Measurements from ENCODE around the gene CCDC60.

CCDC60 gene

DNA sequence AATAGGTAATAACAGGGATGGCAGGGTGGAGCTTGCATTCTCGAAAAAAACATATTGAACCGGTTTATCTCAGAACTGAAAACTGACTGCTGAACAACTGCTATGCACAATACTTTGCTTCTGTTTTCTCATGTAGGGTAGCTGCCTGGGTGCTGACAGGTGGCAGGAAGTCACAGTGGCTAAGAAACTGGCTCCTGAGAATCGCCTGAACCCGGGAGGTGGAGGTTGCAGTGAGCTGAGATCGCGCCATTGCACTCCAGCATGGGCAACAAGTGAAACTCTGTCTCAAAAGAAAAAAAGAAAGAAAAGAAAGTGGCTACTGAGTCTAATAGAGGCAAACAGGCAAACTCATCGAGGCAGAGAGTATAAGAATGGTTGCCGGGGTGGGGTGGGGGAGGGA, 113.1 kb downstream of the CCDC60 start:
- no peak for DNase-seq

DNA sequence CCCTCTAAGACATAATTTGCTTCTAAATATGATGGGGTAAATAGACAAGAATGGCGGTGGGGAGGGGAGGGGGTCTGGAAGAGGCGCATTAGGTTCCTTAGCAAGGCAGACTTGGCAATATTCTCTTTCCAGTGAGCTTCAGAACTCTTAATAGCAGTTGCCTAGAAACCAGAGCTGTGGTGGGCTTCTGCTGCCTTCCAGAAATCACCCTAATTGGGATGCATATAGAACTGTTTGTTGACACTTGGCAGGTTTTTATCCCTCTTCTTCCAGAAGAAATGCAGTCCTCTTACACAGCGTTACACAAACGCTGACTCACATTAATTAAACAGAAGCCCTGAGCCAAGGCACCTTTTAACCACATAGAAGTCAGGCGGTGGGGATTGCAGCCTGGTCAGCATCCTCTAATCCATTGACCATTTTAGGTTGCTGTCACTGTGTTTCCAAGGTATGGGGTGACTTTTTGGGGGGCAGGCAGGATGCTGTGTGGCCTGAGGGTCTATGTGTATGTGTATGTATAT, 114.1 kb downstream of the CCDC60 start:
- DNase-seq = no peak

DNA sequence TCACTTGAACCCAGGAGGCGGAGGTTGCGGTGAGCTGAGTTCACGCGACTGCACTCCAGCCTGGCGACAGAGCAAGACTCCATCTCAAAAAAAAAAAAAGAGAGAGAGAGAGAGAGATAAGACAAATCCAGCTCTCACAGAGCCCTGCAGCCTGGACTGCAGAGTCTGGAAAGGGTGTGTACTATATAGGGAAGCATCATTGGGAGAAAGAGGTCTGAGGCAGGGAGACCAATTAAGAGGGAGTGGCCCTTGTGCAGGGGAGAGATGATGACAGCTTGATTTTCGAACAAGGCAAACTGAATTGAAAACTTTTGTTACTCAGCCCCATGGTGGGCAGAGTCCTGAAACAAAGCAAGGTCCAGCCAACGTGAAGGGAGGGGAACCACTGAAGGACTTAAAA, 116.2 kb downstream of the CCDC60 start:
- DNase-seq = no peak

DNA sequence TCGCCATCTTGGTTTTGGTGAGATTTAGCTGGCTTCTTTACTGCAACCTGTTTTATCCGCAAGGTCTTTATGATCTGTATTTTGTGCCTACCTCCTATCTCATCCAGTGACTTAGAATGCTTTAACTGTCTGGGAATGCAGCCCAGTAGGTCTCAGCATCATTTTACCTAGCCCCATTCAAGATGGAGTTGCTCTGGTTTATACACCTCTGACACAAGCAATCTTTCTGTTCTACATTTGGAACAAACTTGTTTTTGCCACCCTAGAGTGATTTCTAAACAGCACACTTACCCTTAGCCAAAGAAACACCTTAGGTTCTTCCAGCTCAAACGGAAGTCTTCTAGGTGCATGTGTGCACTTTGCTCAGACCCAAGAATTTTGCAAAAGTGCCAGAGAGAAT, 122.3 kb downstream of the CCDC60 start:
- no peak for DNase-seq

DNA sequence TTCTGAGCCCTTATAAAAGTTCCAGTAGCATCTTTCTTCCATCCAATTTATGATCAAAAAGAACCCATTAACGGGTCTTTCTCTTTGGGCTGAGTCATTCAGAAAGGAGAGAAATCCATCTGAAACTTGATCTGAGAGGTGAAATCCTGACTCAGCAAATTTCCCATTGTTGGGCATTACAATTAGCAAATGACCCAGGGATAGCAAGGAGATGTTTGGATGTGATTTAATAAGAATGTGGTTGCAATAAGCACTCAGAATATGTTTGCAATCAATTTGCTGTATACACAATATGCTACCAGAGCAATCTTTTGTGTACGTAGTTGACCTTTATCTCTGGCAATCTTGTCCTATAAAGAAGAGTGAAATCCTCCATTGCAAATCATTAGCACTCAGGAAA, 122.7 kb downstream of the CCDC60 start:
- DNase-seq = no peak

DNA sequence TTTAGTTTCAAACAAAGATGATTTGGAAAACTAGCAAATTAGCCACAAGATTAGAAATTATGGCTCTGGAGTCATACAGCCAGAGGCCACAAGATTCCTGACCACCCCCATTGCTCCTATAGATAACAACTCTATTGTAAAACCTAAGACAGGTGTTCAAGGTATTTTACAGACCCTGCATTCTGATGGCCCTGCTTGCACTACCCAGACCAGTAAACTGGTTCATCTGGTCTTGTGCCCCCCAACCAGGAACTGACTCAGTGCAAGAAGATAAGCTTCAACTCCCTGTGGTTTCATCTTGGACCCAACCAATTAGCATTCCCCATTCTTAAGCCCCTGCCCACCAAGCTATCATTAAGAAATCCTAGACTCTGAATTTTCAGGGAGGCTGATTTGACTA, 125.0 kb downstream of the CCDC60 start:
- no peak for DNase-seq

DNA sequence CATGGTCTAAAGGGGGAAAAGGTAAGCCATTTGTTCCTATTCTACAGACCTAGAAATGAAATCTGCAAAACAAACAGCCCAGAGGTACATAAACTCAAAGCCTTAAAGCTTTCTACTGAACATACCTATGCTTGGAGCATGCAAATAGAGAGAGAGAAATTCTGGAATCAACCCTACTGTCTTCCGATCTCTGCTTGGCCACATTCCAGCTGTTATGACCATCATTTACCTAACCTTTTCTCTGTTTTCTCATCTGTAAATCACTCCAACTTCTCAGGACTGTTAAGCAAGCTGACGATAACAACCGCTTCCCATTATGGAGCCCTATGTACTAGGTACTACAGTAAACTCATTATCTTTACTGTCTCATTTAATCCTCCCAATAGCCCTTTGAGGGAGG, 126.3 kb downstream of the CCDC60 start:
- DNase-seq = no peak

DNA sequence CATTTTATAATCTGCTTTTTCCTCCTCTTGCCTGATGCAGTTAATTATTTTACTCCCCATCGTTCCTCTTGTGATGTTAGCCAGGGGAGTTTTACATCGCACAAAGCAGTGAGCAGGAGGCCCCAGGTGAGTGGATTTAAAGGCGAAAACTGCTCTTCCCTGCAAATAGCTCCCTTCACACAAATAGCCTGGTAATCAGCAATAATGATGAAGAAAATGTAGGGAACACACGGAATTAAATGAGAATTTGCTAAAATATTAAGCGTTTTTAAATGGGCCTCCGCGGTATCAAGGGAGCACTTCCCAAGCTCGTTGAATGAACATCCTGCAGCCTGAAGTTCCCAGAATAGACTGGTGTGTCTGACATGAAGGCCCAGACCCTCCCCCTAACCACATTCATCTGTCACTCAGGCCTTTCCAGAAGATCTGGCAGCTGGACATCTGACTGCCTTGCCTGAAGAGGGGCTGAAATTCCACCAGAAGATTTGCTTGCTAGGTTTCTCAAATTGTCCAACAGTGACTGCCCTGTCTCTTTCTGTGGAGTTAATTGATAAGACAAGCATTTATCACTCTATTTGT, 127.2 kb downstream of the CCDC60 start:
- DNase-seq = no peak

DNA sequence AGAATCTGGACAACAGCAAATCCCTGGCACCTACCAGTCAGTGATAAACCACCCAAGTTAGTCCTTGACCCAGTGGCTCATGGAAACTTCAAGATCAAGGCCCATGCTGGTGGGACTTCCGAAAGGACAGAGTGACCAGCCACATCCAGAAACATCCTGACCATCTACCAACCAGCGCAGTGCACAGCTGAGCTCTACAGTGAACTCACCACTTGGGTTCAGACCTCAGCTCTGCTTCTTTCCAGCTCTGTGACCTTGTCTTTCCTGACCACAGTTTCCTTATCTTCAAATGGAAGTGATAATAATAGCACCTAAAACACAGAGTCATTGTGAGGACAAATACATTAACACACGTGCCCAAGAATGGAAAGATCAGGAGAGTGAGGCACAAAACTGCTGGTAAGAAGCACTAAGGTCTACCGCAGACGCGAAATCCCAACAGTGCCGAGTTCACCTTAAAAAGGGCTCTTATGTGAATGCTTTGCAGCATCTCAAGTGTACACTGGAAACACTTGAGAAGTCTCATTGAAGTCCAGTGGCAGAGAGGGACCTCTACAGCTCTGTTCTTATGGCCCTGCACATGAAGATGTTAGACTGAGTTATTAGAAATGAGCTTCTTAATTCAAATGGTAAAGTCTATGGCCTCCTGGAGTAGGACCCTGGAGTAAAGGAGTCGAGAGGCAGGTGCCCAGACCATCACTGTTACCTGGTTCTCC, 128.8 kb downstream of the CCDC60 start:
- DNase-seq = no peak

DNA sequence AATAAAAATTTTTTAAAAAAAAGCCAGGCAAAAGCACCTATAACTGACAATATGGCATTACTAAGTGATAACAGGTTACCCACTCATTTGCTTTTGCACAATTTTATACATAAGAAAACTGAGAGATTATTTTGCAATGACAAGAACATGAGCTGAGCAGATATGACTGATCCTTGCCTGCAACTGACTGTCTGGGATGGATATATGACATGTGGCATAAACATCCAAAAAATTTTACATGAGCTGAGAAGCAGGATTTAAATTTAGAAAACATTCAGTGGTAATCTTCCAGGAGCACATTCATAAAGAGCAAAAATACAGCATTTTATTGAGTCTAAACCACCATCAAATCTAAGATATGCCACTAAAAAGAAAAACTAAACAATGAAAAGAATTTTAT, 133.8 kb downstream of the CCDC60 start:
- no peak for DNase-seq

DNA sequence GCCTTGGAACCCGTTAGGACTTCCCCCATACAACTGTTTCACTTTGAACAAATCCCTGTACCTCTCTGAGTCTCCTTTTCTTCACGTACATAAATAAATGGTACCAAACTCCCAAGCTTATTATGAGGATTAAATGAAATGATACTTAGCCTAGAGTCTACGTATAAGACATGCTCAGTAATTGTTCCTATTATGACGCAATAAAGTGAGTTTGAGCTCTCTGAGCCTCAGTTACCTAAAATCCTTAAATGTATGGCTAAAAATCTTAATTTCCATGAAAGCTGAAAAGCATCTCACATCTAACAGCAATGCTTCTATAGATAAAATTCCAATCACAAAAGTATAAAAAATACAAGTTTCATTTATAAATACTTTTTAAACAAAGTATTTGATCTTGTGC, 141.1 kb downstream of the CCDC60 start:
- no peak for DNase-seq

DNA sequence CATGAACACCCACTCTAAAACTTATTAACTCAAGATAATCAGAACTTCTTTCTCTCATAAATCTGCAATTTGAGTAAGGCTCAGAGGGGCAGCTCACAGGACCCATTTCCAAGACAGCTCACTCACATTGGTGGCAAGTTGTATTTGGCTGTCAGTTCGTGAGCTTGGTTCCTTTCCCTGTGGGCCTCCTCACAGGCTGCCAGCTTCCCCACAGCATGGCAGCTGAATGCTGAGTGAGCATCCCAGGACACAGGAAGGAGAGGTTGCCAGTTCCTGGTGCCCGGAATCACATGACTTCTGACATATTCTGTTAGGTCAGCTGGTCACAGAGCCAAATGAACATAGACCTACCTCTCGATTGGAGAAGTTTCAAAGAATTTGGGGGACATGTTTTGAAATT, 142.4 kb downstream of the CCDC60 start:
- no peak for DNase-seq

DNA sequence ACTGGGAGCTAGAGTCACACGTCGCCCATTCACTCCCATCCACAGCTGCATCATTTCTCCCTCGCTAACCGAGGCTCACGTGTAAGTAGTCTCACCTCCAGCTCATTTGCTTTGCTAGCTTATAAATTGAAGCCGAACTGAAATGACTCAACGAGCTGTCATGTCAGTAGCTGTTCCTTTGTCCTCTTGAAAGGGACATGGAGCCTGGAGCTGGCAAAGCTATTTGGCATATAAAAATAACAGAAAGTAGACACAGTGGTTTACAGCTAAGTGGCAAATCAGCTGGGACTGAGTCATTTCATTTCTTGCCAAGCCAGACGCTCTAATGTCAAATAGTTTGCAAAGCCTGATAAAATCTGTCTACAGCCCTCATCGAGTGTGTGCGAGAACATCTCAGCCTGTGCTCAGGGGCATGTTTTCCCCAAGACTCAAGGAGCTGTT, 144.6 kb downstream of the CCDC60 start:
- no peak for DNase-seq

DNA sequence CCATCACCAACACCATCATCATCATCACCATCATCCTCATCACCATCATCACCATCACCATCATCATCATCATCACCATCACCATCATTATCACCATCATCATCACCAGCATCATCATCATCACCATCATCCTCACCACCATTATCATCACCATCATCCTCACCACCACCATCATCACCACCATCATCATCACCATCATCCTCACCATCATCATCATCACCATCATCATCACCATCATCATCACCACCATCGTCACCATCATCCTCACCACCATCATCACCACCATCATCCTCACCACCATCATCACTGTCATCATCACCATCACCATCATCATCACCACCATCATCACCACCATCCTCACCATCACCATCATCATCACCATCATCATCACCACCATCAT, 146.0 kb downstream of the CCDC60 start:
- no peak for DNase-seq

DNA sequence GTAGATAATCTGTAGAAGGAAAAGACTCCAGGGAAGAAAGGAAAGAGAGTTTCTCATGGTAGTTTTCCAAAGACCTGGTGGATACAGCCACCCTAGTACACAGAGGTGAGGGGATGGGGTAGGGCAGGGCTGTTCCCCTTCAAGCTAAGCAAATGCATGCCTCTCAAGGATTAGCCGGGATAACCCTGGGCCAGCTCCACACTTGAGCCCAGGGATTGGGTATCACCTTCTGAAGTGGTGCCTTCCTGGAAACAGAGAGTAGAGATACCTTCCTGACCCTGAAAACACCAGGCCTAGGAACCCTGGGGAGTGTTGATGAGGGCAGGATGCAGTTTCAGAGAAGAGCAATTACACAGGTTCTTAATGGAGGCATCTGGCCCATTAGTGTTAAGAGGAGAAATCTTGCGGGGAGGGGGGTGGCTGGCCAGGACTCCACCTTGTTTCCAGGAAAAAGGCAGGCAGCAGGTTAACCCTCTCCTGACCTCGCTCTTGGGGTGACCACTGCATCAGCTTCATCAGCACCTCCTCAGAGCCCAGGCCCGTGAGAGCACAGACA, 152.1 kb downstream of the CCDC60 start:
- no peak for DNase-seq

DNA sequence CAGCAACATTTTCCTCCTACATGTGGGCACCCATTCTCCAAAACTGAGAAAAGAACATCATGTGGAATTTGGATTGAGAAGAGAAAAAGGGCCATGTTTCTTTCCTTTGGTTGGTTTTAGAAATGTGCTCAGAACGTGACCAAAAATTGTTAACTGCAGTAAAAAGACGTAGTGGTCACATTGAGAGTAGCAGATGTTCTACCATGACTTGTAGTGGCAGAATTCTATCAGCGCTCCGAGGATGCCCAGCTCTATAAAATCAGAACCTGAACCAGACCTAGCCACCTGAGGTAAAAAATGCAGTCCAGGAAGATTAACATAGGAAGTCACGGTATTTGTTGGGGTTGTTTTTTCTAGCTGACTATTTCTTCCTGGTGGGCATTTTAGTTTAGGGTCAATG, 157.3 kb downstream of the CCDC60 start:
- DNase-seq = no peak

DNA sequence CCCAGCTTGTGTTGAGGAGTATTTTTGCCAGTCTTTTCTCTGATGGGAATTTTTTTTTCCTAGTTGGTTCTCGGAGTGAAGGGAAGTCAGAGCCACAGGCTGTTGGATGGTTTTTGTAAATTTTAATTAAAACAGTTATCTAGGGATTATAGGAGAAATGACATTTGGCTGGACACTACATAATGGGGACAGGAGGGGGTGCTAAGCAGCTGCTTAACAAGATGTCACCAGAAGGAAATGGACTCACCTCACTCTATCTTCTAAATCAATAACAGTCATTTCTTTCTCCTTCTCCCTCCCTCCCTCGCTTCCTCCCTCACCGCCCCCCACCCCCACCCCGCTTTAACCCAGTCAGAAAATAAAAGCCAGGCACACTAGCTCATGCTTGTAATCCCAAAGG, 165.7 kb downstream of the CCDC60 start:
- no peak for DNase-seq

DNA sequence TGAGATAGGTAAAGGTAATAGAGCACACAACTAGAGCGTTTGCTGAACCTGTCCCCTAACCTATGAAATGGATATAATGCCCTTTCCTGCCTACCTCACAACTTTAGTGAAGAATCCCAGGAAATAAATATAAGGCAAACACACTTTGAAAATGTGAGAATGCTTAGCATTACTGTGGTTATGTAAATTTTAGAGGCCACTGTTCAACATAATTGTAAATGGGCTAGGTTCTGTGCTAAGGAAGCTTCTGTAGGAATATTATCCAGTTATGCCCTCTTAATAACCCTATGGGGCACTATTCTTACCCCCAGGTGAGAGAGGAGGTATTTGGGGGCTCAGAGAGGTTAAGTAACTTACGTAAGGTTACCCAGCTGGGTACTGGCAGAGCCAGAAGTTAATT, 166.5 kb downstream of the CCDC60 start:
- no peak for DNase-seq

DNA sequence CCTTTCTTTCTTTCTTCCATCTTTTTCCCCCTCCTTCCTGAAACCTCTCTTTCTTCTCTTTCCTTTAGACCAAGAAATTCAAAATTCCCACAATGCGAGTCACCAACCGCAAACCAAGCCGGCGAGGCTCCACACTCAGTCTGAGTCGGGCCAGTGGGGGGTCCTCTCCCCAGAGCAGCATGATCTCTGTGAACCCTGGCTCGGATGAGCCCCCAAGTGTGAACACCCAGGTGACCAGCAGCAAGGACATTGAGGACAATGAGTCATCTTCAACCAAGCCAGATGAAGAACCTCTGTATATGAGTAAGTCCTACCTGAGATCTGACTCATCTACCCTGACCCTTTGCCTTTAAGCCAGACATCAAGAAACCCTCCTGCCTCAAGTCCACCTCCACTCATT, 170.5 kb downstream of the CCDC60 start:
- no peak for DNase-seq

DNA sequence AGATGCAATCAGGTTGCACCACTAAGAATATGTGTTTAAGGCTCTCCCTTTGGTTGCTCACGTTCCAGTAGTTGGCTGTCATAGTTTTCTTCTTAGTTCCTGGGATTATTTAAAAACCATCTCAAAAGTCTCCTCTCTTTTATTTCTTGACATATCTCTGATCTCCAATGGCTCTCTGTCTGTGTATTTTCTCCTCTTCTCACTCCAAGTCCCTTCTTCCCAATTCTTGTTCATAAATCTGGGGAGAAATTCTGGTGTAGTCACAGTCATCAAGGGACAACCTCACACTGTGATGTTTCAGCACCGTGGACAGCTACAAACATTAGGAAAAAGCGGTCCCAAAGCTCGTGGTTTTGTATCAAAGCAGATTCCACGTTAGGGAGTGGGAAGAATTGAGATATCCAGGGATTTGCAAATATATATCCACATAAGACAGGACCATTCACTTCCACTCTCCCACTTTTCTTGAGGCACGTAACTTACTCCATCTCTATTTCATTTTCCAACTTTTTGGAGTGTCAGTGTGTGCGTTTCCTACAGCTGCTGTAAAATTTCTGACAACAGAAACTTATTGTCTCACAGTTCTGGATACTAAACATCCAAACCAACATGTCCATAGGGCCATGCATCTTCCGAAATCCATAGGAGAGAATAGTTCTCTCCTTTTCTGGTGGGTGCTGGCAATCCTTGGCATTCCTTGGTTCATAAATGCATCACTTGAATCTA, 178.4 kb downstream of the CCDC60 start:
- DNase-seq = no peak

DNA sequence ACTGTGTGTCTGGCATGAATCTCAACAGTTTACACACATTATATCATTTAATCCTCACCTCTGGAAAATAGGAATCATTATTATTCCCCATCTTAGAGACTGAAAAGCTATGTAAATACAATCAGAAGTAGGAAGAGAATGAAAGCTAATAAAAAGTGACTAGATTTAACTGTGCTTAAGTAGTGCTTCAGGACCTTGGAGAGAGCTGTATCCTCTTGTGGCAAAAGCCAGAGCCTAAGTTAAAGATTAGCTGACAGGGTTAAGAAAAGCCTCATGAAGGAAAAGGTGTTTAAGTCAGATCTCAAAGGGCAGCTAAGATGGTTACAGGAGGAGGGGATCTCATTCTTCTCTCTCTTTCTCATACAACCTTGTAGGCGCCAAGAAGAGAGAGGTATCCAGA, 193.7 kb downstream of the CCDC60 start:
- no peak for DNase-seq

DNA sequence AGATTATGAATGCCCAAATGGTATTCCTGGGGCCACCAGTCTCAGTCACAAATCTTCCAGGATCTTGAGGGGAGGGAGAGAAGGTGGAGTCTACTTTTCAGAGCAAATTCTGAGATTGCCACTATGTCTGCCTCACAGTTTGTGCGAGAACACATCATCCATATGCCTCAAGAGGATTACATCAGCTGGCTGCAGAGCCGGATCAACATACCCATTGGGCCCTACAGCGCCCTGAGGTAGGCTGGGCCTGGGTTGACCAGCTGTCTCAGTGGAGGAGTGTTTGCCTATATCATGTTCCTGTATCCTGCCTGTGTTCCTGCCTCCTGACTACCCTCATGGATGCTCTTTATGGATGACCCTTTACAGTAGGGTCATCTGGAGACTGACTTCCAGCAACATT, 205.9 kb downstream of the CCDC60 start:
- DNase-seq = no peak

DNA sequence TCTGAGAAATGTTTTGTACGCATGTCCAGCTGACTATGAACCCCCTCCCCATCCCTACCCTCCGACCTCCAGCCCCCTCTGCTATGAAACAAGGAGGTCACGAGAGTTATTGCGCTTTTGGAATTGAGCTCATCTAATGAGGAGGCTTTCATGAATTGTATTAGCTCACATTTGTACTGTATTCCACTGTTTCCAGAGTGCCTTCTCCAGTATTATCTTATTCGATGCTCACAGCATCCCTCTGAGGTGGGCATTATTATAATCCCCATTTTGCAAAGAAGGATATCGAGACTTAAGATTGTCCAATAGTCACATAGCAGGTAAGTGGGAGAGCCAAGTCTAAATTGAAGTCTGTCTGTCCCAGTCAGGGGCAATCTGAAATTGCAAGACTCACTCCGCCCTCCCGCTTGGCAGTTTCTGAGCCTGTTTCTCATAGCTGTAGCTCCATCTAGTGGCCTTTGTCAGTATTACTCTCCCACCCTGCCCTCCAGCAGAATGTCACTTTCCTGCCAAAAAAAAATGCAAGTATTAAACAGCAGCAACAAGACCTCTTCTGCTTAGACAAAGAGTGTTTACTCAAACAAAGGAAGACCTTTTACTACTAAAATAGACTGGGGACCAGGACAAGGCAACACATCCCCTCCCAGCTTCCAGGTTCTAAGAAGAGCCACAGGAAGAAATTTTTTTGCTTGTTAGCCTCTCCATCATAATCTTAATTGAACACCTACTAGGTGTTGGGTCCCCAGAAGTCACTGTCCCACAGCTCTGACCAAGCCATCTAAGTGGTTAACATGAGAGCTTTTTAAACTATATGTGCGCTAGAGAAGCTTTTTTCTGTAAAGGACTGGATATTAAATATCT, 210.5 kb downstream of the CCDC60 start:
- peak; percentile 51 for DNase-seq

All from activated gamma-delta T cell treated with Interleukin-2 at 50 U/mL for 16 hours (primary cell).